Stimulated activated CD8-positive, alpha-beta memory T cell treated with anti-CD3 and anti-CD28 coated beads, Interleukin-2, amount 100 ng/mL, for 48 hours (primary cell): ENCODE results near the gene COPE.

Source experiments
- DNase-seq, 2 donors: peaks; one replicate each; pipeline ENCODE4 v3.0.0-alpha.2; 2020; ENCODE audit warnings: low read depth in 2 of 2

COPE gene

DNA sequence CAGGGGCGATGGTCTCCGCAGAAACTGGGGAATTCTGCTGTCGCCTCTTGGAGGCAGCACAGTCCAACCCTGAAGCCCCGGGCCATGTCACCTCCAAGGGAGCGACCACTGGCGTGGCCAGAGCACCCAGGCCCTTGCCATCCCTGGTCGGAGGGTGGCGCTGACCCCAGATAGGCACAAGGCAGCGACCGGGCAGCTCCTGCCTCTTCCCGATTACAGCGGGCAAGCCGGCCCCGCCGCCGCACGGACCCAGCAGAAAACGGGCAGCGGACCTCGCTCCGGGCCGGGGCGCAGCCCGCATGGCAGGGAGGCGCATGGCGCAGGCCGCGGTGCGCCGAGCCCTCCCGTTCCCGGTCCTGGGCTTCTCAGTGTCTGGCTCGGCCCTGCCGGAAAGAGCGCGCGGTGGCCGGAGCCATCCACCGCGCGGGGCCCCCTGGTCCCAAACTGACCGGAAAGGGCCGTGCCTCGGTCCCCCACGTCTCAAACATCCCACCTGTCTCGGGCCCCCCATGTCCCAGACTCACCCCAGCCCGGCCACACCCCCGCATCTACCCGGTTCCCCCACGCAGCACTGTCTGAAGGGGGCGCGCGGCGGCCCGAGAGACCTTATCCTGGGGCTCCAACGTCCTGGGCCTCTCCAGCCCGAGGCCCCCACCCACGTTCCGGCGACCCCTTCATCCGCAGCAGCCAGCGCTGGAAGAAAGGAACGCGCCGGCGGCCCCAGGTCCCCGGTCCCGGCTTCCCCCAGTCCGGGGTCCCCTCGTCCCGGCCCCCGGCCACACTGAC, 24.0 kb downstream of the COPE start:
- no peak for DNase-seq

DNA sequence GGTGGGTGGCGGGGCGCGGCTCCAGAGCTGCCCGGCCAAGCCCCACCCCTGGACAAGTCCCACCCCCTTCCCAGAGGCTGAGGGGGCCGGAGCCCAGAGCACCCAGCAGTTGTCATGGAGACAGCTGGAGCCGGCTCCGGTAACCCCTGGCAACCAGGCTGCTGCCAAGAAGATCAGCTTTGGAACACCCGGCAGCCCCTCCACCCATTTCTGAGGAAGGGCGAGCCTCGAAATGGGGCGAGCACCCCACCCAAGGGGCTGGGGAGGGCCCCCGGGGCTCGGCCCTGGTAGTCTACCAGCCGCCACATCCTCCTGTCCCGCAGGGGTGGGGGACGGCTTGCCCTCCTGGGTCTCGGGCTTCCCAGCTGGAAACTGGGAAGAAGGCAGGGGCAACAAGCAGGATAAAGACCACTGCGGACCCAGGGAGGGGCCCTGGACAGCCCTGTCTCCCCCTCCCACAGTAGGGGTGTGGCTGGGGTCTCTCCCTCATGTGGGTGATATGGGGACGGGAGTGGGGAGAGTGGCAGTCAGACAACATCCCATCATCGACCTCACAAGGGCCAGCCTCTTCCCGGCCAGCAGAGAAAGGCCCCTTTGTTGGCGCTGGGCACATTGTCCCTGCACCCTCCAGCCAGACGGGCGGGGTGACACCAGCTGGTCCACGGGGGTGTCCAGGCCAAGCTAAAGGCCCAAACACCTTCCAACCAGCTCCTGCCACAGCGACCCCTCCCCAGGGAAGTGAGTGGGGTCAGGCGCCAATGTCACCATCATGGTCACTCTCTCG, 24.7 kb downstream of the COPE start:
- DNase-seq: no peak

DNA sequence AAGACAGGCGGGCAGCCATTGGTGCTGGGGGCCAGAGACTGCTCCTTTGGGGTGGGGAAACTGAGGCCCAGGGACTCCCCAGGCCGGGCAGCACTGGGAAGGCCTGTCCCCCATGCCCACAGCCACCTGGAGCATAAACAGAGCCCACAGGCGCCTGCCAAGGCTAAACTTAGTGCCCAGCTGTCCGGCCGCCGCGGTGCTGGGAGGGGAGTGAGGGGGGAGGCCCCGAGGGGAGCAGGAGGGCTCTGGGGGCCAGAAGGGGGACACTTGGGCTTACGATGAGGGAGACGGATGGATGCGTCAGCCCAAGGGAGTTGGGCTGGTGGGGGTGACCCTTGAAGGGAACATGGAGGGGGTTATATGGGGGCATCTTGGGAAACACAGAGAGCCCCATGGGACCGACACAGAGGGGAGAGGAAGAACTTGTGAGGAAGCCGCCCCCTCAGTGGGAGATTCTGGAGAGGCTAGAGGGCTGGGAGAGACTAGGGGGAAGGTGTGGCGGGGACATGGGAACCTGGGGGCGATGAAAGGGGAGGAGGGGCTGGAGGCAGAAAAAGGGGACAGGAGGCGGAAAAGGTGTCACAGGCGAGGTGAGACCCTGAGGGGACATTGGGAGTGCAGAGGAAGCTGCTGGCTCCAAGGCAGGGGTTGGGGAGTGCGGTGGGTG, 25.5 kb downstream of the COPE start:
- DNase-seq: no peak

DNA sequence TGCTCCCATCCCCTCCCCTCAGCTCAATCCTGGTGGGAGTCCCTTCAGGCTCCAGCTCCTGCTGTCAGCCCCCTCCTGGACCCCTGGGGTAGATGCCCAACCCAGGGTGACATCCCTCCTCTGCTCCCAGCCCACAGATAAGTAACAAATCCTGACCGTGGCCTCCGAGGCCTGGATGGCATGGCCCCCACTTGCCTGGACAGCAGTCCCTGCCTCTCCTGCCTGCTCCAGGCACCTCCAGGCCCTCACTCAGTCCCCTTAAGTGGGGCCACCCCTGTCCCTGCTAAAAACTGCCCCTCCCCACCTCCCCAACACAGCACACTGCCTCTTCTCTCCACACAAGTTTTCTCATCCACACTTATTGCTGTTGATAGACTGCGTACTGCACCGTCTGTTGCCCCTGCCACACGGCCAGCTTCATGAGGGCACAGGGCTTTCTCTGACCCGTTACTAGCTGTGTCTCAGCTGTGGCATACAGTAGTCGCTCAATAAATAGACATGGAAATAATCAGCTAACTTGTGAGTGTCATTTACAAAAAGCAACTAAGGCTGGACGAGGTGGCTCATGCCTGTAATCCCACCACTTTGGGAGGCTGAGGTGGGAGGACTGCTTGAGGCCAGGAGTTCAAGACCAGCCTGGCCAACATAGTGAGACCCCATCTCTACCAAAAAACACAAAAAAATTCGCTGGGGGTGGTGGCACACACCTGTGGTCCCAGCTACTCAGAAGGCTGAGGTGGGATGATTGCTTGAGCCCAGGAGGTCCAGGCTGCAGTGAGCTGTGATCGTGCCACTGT, 29.0 kb downstream of the COPE start:
- DNase-seq: no peak

DNA sequence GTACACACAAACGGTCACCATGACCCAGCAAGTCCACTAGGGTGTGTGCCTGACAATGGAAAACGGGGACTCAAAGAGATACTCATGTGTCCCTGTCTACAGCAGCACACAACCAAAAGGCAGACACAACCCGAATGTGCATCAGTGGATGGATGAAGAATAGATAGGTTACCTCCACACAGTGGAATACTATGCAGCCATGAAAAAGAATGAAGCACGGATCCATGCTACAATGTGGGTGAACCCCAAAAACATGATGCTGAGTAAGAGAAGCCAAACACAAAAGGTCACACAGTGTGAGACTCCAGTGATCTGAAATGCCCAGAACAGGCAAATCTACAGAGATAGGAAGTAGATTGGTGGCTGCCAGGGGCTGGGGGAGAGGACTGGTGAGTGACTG, 32.2 kb downstream of the COPE start:
- no peak for DNase-seq

DNA sequence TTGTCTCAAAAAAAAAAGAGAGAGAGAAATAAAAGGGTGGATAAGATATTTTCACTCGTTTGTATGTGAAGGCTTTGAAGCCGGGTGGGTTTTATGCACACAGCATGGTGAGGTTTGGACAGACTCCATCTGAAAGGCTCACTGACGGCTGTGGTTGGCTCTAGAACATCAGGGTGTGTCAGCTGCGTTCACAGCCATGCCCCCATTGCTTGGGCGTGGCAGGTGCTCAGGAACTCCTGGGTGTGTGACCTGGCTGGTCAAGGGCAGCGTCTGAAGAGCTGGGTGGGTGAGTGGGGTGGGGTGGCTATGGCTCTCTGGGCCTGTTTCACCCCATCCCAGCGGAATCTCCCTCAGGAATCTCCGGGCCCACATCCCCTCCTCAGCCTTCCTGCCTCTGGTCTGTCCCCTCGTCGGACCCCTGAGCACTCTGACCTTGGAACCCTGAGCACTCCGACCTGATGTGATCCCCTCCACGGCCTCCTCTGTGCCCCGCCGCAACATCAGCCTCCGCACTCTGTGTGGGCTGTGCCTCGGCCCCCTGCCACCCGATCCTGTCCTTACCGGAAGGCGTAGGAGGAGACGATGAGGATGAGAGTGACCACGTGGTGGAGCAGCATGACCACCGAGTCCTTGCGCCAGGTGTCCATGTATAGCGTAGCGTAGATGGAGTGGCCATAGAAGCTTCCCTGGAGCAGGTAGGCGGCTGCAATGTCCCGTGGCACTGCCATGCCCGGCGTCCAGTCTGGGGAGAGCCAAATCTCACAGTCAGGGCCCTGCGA, 35.5 kb downstream of the COPE start:
- DNase-seq: no peak

DNA sequence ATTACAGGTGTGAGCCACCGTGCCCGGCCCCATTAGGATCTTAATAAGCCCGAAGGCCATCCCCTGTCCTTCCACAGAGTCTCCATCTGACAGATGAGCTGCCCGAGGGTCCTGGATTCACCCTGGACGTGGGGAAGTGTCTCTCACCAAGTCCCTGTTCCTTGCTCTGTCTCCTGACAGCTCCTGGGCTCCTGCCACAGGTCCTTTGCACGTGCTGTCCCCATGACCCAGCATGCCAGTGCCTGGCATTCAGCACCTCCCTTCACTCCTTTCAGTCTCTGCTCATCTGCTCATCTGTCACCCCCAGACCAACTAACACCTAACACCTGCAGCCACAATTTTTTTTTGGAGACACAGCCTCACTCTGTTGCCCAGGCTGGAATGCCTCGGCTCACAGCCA, 37.7 kb downstream of the COPE start:
- no peak for DNase-seq

DNA sequence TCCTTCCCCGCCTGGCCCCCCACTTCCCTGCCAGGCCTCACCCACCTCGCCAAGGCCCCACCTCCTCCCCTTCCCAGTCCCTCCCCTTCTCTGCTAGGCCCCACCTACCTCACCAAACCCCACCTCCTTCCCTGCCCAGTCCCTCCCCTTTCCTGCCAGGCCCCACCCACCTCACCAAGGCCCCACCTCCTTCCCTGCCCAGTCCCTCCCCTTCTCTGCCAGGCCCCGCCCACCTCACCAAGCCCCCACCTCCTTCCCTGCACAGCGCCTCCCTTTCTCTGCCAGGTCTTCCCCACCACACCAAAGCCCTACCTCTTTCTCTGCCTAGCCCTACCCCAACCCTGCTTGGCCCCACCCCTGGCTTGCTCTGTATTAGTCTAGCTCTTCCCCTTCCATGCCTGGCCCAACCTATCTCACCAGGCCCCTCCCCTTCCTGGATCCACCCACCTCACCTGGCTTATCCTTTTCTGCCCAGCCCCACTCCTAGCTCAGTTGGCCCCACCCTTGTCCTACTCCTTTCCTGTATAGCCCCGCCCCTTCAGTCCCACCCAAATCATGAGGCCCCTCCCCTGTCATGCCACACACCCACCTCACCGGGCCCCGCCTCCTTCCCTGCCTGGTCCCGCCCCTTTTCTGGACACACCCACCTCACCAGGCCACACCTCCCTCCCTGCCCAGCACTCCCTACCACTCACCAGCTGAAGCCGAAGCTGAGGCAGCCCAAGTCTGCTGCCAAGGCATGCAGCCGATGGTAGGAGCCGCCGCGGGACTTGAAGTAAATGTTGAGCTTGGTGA, 39.4 kb downstream of the COPE start:
- DNase-seq: peak in 1 of 2 donors; percentile 30

DNA sequence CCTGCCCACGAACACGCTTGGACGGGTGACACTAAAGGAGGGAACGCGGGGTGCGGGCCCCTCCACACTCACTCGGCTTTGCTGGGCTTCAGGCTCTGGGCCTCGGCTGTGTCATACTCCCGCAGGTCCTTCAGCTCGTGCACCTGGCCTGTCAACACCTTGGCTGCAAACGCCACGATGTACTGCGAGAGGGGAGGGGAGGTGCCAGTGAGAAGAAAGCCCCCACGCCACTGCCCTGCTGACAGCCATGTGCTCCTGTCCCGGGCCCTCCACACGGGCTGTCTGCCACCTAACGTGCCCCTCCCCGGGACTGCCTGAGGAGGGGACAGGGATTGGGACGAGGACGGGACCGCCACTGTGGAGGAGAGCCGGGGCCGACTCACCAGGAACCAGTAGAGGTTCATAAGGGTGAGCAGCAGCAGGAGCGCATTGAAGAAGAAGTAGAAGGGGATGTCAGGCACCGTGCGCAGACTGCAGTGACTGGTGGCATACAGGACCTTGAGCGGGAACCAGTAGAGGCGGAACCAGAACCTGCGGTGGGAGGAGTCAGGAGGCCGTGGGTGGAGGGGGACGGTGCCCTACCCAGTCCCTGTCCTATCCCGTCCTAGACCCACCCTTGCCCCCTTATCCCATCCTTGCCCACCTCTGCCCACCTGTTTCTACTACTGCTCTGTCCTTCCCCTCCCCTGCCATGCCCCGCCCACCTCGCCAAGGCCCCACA, 40.2 kb downstream of the COPE start:
- DNase-seq: no peak

DNA sequence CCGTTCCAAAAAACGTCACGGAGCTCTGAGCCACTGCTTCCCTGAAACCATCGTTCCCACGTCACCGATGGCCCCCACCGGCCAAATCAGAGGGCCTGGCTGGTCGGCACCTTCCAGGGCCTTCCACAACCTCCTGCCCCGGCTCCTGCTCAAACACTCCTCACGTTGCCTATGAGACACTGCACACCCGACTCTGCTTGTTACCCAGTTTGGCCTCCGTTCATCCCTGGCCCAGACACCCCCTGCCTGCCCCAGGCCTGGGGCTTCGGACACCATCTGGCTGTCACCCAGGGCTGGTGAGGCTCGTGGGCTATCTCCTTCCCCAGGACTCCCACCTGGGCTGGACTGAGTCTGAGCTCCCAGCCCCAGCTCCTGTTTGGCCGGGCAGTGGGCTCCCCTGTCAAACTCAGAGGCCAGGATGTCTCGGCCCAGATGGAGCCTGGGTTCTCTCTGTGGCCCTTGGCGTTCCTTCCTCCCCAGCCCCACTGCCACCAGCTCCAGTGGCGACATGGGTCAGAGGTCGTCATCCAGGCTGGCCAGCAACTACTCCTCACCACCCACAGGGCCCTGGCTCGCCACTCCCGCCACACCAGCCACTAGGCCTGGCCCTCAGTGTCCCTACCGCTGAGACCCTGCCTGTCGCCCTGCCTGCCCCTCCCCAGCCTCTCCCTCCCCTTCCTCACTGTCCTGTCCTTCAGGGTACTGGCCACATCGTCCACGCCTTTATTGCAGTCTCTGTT, 41.0 kb downstream of the COPE start:
- no peak for DNase-seq

DNA sequence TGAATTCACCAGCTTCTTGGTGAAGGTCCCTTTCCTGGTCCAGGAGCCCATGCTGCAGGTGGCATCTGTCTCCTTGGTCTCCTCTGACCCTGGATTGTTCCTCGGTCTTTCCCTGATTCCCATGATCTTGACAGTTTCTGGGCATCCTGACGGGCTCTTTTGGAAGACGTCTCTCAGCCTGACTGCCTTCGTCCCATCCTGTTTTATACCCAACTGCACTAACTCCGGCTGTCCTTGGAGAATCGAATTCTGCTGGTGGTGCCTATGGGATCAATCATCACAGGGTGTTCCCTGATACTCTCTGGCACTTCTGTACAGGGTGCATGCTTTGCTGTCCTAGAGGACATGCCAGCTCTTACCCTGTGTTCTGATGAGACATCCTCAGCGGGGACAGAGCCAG, 42.3 kb downstream of the COPE start:
- no peak for DNase-seq

DNA sequence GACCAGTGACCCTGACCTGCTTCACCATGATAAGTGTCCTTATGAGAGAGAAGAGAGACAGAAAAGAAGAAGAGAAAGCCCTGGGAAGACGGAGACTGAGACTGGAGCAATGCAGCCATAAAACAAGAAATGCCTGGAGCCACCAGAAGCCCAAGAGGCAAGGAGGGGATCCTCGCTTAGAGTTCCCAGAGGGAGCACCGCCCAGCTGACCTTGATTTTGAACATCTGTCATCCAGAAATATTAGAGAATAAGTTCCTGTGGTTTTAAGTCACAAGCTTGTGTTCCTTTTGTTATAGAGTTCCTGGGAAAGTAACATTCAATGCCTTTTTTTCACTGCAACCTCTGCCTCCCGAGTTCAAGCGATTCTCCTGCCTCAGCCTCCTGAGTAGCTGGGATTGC, 43.5 kb downstream of the COPE start:
- DNase-seq: no peak

DNA sequence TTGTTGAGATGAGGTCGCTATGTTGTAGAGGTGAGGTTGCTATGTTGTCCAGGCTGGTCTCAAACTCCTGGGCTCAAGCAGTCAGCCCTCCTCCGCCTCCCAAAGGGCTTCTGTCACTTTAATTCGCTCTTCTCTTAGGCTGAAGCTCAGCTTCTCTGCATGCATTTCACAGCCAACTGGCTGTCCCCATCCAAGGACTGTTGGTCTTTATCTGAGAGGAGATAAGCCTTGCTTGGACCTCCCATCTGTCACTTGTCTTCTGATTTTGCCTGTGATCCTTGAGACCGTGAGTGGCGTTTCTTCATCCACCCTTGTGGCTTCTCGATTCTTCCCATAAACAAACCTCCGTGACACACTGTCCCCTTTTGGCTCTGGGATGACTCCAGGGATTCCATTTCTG, 47.6 kb downstream of the COPE start:
- DNase-seq: no peak

DNA sequence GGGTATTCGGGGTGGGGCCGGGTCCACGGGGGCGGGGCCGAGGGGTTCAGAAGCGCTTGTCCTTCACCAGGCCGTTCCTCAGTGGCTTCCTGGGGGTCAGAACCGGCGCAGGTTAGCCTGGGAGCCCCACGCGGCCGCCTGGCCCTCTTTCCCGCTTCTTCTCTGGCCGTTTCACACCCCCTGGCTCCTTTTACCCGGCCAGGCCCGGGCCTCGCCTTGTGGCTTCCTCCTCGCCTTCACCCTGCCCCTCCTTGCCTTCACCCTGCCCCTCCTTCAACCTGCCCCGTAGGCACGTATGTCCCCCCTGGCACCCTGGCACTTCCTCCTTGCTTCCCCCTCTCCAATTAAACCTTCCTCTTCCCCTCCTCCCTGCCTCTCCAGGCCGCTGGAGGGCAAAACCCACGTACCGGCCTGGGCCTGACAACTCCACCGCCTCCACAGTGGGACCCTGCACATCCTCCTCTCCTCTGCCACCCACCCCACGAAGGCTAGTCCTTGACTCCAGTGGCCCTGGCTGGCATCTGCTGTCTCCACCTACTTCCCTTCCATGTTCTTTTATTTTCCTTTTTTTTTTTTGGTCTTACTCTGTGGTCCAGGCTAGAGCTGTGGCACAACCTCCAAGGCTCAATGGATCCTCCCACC, 48.5 kb downstream of the COPE start:
- DNase-seq: no peak

DNA sequence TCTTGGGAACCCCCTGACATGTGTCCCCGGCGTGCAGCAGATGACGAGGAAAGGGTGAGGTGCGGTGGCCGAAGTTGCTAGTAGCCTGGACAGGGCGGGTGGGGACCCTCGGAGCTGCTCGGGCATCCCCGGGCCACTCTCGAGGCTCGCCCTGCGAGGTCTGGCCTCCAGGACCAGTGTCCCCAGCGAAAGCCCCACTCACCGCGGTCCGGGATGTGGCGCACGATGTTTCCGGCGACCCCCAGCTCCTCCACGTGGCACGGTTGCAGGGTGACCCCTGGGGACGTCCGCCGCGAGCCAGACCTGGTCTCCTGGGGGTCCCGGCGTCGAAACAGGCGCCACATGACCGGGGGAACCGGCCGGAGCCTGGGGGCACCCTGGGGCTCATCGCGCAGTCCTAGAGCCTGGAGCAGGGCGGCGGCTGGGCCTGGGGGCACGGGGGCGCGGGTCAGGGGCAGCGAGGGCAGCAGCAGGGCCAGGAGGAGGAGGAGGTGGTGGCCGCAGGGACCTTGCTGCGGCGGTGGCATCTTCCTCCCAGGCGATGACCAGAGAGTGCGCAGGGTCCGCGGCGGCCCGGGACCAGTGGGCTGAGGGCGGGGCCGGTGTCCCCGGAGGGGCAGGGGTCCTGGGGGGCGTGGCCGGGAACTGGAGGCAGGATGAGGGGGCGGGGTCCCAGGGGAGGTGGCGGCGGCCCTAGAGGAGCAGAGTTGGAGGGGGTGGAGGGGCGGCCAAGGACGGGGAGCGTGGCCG, 49.2 kb downstream of the COPE start:
- DNase-seq: no peak

DNA sequence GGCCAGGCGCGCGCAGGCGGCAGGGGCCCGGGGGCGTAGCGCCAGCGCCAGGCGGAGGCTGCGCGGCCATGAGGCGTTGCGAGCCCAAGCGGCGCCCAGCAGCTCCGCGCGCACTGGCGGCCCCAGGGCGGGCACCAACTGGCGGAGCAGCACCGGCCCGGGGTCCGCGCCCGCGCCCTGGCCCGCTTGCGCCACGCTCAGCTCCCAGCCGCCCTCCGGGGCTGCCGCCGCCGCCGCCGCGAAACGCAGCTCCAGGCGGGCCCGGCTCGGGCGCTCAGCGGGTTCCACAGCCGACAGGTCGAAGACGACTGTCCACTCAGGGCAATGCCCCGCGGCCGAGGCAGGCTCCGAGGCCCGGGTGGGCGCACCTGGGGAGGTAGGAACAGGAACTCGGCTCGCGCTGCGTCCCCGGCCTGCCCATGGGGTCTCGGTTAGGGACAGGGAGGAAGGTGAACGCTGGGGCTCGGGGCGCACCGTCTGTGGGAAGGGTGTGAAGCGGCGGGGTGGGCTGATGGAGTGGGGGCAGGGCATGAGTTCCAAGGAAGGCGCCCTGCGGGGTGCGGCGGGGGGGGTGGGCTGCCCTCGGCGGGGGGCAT, 50.1 kb downstream of the COPE start:
- DNase-seq: no peak

DNA sequence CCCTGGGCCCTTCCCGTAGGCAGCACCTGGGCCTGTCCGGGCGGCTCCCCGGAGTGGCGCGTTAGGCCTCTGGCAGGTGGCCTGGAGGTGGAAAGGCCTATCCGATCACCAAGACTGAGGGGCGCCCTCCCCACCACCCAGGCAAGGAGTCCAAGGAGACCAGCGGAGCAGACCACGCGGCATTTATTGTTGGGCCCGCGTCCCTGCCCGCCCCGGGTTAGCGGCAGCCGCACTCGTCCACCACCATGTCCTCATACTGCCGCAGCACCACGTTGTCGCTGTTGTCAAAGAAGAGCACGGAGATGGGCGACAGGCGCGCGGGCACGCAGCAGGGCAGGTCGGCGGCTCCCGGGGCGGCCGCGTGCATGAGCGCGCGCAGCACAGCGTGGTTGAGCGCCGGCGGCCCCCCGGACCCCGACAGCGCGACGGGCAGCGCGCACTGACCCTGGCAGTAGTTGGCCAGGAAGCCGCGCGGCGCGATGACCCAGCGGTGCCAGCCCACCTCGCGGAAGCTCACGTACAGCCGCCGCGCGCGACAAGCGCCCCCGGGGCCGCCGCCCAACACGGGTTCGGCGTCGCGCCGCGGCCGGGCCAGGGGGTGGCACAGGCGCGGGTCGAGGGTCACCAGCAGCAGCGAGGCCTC, 50.7 kb downstream of the COPE start:
- DNase-seq: no peak
